ENCODE data around the gene TSPAN11. TPM values are rescaled to one million over a fixed set of nuclear protein-coding genes. Genes with fewer than 3 reads are reported as not detected.
"Not testable (repeated sequence)": the region's sequence is repeated elsewhere in the genome, so short reads cannot be mapped to it uniquely, and the experiment has no call there.

Gene TSPAN11
- total RNA-seq, 1 experiment from 2014 or later, result not detected

DNA sequence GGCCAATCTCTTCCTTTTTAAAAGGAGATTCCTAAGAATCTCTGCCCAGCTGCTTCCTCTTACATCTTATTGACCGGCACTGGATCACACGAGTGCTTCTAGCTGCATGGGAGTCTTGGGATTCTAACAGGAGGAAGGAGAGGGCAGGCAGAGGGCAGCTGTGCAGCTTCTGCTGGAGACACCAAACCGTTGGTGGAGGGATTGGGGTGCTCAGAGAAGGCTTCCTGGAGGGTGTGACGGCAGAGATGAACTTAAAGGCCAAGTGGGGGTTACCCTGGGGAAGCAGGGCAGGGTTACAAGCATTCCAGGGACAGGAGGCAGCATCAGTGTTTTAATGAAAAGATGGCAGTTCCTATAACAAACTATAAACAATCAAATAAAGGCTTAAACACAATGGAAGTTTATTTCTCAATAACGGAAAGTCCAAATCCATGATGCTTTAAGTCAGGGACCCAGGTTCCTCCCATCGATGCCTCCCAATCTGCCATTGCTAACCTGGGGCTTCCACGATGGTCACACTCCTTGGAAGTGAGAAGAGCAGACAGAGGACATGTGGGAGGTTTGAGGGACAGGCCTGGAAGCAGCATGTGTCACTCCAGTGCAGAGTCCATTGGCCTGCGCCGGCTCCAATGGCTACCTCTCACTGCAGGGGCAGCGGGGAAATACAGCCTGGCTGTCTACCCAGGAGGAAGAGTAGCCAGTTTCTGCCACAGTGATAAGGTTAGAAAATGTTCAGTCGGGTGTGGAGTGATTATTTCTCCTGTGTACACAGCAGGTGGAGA, 94.0 kb downstream of the TSPAN11 start:
- in situ Hi-C loops (cut with HindIII; ENCODE audit: low pct_unique_long_range_greater_than_20kb, low sequenced_read_pairs), result no loop called here
- DNase-seq (ENCODE audit: low read depth), result no peak

DNA sequence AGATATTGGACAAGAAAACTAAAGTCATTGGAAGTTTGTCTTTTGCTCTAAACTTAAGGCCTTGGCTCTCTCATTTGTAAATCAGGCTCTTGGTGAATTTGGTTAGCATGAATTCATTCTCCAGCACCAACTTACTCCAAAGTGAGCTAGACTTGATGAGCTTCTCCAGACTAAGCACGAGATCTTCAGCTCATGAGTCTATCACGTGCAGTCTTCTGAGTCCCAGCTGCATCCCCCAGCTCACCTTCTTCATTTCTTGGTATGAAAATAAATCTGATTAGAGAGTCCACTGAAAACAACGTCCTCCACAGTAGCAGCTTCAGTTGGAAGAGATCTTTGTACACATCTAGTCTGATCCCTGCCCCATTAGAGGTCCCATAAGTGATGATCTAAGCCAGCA, 94.6 kb downstream of the TSPAN11 start:
- no peak for DNase-seq (ENCODE audit: low read depth)
- in situ Hi-C loops (cut with HindIII; ENCODE audit: low pct_unique_long_range_greater_than_20kb, low sequenced_read_pairs), result no loop called here

DNA sequence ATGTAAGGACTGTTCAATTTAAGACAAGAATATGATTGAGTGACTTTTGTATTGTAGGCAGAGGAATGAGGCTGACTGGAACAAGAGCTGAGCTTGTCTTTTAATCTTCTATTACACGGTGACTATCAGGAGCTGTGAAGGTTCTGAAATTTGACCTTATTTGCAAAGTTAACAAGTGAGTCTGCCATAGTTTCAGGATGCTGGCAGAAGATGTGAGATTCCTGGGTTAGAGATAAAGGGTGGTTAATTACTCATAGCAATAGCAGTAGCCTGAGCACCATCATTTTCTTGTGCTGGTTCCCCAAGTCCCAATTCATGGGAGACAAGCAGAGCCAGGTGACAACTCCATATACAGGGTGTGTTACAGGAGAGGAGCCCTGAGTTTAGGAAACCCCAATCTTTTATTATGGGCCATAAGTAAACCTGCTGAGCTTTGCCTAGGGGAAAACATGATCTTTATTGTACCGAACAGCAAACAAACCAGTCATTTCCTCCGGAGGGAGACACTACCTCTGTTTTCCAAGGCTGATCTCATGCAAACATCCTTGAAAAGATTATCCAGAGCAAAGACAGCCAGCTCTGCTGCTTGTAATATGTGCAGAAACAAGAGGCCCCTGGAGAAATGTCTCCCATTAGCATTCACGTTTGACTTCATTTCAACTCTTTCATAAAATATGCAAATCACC, 95.4 kb downstream of the TSPAN11 start:
- DNase-seq (ENCODE audit: low read depth), result no peak
- in situ Hi-C loops (cut with HindIII; ENCODE audit: low pct_unique_long_range_greater_than_20kb, low sequenced_read_pairs), result no loop called here

DNA sequence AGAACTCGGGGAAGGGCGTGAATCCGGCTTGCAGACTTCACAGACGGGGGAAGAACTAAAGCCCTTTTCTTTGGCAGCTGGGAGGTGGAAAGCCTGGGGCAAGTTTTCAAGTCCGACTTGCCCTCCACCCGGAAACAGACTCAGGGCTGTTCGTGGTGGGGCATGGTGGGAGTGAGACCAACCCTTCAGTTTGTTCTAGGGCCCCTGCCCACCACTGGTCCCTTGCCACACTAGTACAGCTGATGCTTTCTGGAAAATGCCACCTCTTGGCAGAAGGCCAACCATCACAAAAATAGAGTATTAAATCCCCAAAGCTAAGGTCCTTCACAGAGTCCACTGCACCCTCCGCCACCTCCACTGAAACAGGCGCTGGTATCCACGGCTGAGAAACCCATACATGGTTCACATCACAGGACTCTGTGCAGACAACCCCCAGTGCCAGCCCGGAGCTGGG, 96.8 kb downstream of the TSPAN11 start:
- DNase-seq (ENCODE audit: low read depth), result no peak
- in situ Hi-C loops (cut with HindIII; ENCODE audit: low pct_unique_long_range_greater_than_20kb, low sequenced_read_pairs), result no loop called here

DNA sequence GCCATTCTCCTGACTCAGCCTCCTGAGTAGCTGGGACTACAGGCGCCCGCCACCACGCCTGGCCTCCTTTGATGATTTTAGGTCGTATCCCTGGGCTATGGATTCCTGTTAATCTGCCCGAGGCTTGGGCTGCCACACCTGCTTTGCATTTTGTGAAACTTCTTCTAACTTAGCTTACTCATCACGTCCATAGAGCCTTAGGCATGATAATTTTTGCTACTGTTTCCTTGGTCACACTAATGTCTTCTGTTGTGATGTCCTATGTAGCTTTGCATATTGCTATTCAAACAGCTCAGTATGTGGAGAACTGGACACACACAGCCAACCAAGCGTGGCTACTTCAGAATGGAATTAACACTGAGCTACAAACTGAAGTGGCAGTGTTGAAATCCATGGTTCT, 99.7 kb downstream of the TSPAN11 start:
- peak; percentile 30 for DNase-seq (ENCODE audit: low read depth)
- in situ Hi-C loops (cut with HindIII; ENCODE audit: low pct_unique_long_range_greater_than_20kb, low sequenced_read_pairs), result no loop called here

DNA sequence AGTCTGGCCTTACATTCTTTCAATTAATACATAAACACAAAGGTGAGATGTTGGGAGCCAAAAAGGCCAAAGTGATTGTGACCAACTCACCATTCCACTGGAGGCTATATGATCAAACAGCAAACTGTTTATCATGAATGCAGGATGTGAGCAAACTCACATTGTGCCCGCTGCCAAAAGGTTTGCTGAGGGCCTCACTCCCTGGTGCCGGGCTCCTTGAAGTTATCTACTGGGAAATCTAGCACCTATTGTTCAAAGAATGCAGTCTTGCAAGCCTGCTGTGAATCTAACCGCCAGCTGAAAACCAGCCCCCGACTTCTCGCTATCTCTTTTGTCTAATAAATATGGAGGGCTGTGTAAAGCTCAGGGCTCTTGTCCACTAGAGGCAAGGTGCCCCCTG, 100.5 kb downstream of the TSPAN11 start:
- DNase-seq (ENCODE audit: low read depth); in situ Hi-C loops (cut with HindIII; ENCODE audit: low pct_unique_long_range_greater_than_20kb, low sequenced_read_pairs): not testable (repeated sequence)

DNA sequence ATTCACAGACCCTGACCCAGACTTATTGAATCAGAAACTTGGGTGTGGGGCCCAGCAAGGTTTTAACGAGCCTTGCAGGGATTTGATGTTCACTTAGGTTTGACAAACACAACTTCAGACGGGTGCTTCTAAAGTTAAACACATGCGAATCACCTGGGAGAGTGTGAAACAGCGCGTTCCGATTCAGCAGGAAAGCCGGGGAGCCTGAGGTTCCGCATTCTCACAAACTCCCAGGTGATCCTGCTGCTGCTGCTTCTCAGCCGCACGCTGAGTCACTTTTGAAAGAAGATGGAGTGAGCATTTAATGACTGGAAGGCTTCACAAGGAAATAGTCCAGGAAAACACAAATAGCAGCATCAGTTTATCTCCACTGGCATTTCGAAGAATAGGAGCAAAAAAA, 102.9 kb downstream of the TSPAN11 start:
- no peak for DNase-seq (ENCODE audit: low read depth)
- in situ Hi-C loops (cut with HindIII; ENCODE audit: low pct_unique_long_range_greater_than_20kb, low sequenced_read_pairs), result no loop called here

- DNase-seq (ENCODE audit: low read depth), result no peak
- in situ Hi-C loops (cut with HindIII; ENCODE audit: low pct_unique_long_range_greater_than_20kb, low sequenced_read_pairs), result no loop called here
These were observed 103.5 kb downstream of the TSPAN11 start for GRCh38 chr12:31029916-31030562.

- in situ Hi-C loops (cut with HindIII; ENCODE audit: low pct_unique_long_range_greater_than_20kb, low sequenced_read_pairs), result no loop called here
- DNase-seq (ENCODE audit: low read depth), result no peak
These were observed 105.4 kb downstream of the TSPAN11 start for GRCh38 chr12:31031951-31032335.

DNA sequence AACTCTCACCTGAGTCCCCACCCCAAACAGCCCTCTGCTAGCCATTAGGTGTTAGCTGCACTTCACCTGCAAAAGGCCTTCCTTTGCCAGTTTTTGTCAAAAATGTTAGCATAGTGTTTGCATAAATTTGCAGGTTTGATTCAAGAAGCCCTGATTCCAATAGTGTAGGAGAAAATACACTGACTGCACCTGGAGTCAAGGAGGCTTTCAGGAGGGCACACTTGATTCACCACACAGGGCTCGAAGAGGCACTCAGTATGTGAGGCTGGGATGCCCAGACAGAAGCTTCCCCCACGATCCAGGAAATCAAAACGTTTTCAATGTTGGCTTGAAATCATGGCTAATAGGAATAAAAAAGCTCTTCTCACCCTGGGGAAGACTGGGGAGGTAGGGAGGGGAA, 106.6 kb downstream of the TSPAN11 start:
- DNase-seq (ENCODE audit: low read depth), result no peak
- in situ Hi-C loops (cut with HindIII; ENCODE audit: low pct_unique_long_range_greater_than_20kb, low sequenced_read_pairs), result no loop called here

DNA sequence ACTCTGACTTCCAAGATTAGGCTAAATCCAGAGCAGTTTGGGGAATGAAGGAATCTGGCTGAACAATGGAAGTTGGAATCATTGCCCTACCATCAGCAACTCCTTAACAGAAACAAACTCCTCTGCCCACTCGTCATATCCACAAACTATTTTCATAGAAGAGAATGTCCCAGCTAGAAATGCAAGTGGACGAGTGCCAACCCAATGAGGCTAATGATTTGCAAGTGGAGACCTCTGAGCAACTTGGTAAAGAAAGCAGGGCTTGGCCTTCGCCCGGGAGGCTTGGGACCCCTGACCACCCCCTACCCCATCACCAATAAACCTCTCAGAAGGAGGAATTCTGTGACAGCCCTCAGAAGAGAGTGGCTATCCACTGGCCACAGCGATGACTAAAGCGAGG, 107.1 kb downstream of the TSPAN11 start:
- in situ Hi-C loops (cut with HindIII; ENCODE audit: low pct_unique_long_range_greater_than_20kb, low sequenced_read_pairs), result no loop called here
- no peak for DNase-seq (ENCODE audit: low read depth)

GRCh38 chr12:31034372-31034771, 107.8 kb downstream of the TSPAN11 start:
- no peak for DNase-seq (ENCODE audit: low read depth)
- in situ Hi-C loops (cut with HindIII; ENCODE audit: low pct_unique_long_range_greater_than_20kb, low sequenced_read_pairs), result no loop called here

GRCh38 chr12:31035226-31035625, 108.7 kb downstream of the TSPAN11 start:
- DNase-seq (ENCODE audit: low read depth), result no peak
- in situ Hi-C loops (cut with HindIII; ENCODE audit: low pct_unique_long_range_greater_than_20kb, low sequenced_read_pairs), result no loop called here

DNA sequence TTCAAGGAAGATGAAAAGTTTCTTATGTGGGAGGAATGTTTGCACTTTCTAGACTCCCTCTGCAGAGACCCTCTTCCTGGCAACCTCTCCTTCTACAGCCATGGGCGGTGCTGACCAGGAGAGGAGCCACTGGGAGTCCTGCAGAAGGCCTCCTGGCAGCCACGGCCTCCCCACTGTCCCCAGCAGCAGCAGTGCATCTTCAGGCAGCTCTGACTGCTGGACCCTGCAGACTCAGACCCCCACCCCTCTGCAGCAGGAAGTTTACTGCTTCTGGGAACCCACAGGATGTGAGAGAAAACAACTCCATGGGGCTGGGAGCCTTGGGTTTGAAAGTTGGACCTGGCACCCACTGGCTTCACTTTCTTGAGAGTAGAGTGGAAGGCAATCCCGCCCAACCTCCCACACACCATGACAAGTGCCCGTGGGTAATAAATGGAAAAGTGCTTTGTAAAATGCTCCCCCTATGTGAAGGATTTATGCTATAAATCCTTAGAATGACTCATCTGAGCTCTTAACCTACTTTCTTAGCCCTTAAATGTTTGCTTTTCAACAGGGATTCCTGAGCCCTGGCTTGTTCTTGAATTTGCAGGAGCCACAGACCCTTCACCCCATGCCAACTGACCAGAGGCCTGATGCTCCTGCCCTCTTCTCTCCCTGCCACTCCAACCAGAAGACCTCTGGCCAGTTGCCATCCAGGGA, 109.6 kb downstream of the TSPAN11 start:
- DNase-seq (ENCODE audit: low read depth), result no peak
- in situ Hi-C loops (cut with HindIII; ENCODE audit: low pct_unique_long_range_greater_than_20kb, low sequenced_read_pairs), result no loop called here

DNA sequence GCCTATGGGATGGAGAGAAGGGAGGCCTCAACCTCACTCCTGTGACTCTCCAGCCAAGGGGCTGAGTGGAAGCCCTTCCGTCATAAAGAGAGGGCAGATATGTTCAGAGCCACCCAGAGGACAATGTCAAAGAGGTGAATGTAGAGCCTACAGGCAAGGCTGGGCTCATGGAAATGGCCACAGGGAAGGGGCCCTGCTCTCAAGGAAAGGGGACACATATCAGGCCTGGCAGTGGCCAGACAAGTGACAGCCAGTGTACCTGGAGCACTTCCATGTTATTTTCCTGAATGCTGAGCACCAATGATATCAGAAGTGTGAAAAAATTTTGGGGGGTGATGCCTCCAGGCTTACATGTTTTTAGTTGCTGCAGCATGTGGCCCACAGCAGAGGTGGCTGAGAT, 110.5 kb downstream of the TSPAN11 start:
- in situ Hi-C loops (cut with HindIII; ENCODE audit: low pct_unique_long_range_greater_than_20kb, low sequenced_read_pairs), result no loop called here
- no peak for DNase-seq (ENCODE audit: low read depth)

GRCh38 chr12:31037931-31038330, 111.4 kb downstream of the TSPAN11 start:
- in situ Hi-C loops (cut with HindIII; ENCODE audit: low pct_unique_long_range_greater_than_20kb, low sequenced_read_pairs), result no loop called here
- no peak for DNase-seq (ENCODE audit: low read depth)

DNA sequence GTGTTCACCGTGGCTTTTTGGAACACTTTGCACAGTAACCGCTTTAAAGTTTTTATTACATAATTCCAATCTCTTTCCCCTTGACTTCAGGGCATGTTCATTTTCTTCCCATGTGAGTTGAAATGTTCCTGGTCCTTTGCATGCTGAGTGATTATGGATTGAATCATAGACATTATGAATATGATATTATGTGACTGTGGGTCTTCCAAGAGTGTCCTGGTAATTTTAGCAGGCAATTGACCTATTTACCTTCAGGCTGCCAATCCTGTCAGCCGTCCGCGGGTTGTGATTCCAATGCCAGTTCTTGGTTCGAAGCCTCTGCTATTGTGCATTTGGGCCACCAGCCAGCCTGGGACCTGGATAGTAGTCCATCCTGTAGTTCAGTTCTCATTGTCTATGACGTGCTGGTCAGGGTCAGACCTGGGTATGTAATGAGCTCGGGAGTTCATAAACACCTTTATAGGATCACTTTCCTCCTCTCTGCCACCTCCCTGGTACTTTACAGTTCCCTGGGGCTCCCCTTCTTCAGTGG, 114.6 kb downstream of the TSPAN11 start:
- DNase-seq (ENCODE audit: low read depth), result no peak
- in situ Hi-C loops (cut with HindIII; ENCODE audit: low pct_unique_long_range_greater_than_20kb, low sequenced_read_pairs), result no loop called here
